ENCODE results near the gene OR10AG1.

- TF ChIP-seq CTCF (IDR thresholded peaks at IDR 0.05; ENCODE audit: low read length) (no peak), EZH2 (optimal IDR thresholded peaks at IDR 0.05; ENCODE audit: low read depth, low read length) (no peak)
Observed at GRCh38 chr11:55920537-55920936, 49.2 kb downstream of the OR10AG1 start.

Data from MM.1S (cell line).